HG03439 (cell line): ENCODE measurements around the gene ZIM2.

ENCODE experiments used
- ATAC-seq: cut with Tn5 transposase; IDR thresholded peaks from one replicate; pipeline ENCODE4 v1.9.1; 2021; ENCODE audit warnings: mild to moderate bottlenecking, moderate library complexity; ENCODE audit not compliant: unreplicated experiment

The ZIM2 gene

DNA sequence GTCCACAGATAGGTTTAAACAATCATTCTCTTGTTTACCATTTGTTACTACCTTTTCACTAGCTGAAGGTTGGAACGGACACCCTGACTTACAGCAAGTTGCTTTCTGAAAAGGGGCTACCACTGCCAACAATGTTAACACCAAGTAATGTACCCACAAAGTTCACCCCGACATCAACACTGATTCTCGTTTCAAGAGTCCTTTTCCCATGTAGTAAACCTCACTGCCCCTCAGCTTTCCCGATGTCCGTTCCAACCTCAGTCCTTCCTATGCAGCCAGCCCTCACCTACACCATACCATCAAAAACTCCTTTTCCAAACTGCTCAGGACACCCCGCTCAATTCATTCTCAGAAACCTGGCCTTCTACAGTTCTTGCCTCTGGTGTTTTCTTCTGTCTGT lies 29.0 kb downstream of the ZIM2 start:
- ATAC-seq, result no peak

DNA sequence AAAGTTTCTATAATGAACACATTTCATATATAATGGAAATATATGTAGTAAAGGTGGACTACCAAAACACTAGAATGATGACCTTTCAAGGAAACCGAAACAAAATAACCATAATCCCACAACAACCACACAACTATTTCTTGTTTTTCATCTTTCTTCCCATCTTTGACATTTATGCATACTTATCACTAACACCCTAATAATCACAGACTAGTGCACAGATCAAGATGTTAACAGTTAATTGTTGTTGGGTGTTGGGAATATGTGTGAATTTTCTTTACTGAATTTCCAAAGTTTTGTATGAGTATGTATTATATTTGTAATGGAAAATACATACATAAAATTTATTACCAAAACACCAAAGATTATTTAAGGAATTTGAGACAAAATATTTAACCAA lies 30.3 kb downstream of the ZIM2 start:
- no peak for ATAC-seq

- ATAC-seq, result no peak
Measured at GRCh38 chr19:56808717-56809392, 31.7 kb downstream of the ZIM2 start.

DNA sequence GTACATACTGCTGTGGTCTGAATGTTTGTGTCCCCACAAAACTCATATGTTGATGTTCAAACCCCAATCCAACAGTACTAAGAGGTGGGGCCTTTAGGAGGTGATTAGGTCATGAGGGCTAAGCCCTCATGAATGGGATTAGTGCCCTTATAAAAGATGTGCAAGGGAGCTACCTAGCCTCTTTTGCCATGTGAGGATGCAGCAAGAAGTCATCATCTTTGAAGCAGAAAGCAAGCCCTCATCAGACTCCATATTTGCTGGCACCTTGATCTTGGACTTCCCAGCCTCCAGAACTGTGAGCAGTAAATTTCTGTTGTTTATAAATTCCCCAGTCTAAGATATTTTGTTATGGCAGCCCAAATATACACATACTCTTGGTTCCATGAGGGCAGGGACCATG lies 33.9 kb downstream of the ZIM2 start:
- ATAC-seq, result no peak

DNA sequence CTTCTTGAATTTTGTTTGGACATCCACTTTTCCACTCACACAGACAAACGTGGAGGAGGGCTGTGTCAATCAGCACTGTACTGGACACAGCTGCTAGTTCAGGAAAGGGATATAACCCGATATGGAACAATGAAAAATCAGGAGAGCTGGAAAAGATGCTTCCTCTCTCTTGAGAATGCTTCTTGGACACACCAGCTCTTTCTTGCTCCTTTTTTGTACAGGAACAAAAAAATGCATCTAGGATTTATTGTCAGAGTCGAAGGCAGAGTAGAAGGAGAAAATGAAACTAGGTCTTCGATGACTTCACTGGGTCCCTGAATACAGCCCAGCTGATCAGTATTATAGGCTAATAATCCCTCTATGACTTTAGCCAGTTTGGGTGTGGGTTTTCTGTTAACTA lies 62.2 kb downstream of the ZIM2 start:
- ATAC-seq, result no peak

DNA sequence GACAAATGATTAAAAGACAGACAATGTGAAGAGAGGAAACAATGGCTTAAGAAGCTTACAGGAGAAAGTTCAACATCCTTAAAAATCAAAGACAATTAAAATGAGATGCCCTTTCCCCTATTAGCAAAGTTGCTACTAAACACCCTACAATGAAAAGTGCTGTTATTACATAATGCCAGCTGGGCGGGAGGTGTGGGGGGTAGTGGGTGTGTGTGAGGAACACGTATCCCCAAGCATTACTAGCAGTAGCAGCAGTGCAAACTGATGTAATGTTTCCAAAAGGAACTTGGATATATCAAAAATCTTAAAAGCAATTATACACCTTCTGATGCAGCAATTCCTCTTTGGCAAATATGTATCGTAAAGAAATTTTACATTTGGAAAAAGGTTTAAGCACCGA lies 70.9 kb downstream of the ZIM2 start:
- no peak for ATAC-seq

DNA sequence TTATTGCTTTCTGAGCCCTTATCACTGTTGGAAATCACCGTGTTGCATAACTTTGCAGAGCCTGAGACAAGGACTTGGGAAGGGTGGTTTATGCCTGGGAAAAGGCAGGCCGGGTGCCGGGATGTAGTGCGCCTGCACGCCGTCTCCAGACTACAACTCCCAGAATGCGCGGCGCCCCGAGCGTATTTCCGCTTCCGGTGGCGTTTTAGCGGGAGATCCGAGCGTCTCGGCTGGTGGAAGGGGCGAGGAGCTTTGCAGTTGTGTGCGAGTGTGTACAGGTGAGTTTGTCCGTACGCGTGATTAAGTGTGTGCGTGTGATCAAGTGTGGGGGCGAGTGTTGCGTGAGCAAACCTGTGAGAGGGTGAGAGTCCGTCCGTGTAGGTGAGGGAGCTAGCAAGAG lies 75.4 kb downstream of the ZIM2 start:
- ATAC-seq, result no peak

DNA sequence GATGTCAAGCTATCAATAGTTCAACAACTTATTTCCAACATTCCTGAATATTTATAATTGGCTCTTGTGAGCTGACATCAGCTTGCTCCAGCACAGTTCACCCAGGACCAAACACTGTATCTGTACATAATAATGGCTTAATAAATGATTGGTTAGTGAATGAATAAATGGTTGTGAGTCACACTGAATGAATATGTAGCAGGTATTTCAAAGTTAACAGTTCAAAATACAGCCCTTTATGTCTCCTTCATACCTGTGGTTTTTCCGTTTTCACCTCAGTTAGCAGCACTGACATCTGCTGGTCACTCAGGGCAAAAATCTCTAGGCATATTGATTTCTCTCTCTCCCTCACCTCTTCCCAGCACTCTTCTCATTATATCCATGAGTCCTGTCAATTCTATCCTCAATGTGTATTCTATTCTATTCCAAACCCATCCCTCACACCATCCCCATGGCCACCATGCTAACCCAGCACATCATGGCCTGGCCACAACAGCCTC lies 76.3 kb downstream of the ZIM2 start:
- ATAC-seq, result no peak

DNA sequence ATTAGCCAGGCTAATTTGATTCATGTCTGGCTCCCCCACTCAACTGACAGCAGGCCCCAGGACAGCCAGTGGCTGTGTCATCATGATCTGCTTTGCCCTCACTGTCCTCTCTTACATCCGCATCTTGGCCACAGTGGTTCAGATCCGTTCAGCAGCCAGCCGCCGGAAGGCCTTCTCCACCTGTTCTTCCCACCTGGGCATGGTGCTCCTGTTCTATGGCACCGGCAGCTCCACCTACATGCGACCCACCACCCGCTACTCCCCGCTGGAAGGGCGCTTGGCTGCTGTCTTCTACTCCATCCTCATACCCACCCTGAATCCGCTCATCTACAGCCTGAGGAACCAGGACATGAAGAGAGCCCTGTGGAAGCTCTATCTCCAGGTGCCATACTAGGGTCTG lies 79.7 kb downstream of the ZIM2 start:
- no peak for ATAC-seq

- no peak for ATAC-seq
Measured at GRCh38 chr19:56759531-56759930, 81.0 kb downstream of the ZIM2 start.

DNA sequence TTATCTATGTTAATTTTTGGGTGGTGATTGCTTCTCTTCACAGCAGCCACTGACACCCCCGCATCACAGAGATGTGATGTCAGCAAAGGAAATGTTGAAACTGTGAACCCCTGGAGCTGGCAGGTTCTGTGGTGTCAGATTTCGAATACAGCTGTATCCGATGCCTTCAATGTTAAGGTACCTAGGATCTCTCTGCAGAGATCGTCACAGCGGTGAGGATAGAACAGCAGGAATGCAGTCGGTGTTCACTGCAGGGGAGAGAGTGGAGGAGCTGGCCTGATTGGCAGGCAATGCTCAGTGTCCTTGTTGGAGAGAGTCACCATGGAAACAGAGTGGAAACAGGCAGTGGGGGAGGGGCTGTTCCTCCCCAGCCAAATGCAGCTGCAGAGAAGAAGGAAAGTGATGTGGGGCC lies 89.4 kb downstream of the ZIM2 start:
- no peak for ATAC-seq

DNA sequence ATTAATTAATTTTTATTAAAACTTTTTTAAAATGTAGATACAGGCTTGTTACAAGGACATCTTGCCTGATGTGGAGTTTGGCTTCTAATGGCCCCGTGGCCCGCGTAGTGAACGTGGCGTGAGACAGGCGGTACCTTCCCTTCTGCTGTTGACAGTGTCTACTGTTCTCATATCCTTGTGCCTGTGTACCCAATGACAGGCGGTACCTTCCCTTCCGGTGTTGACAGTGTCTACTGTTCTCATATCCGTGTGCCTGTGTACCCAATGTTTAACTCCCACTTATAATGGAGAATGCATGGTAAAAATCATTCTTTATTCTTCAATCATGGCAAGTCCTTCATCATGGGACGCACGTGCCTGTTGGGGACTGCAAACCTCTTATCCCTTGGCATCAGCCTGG lies 89.9 kb downstream of the ZIM2 start:
- no peak for ATAC-seq

GRCh38 chr19:56748378-56748777 lies 92.1 kb downstream of the ZIM2 start:
- ATAC-seq, result no peak

DNA sequence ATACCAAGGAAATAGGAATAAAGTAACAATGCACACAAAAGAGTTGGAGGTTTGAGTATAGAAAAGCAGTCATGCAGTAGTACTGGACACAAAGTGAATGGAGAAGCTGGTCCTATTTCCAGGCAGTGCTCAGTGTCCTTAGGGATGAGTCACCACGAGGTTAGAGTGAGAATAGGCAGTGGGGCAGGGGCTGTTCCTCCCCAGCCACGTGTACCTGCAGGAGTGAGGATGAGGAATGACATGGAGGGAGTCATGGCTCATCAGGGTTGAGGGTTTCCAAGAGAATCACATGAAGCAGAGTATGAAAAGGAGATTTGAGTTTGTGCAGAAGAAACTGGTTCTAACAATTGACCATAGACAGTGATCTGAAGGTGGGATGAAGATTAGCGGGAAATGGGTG lies 94.2 kb downstream of the ZIM2 start:
- no peak for ATAC-seq

- no peak for ATAC-seq
Measured at GRCh38 chr19:56740501-56740900, 100.0 kb downstream of the ZIM2 start.

DNA sequence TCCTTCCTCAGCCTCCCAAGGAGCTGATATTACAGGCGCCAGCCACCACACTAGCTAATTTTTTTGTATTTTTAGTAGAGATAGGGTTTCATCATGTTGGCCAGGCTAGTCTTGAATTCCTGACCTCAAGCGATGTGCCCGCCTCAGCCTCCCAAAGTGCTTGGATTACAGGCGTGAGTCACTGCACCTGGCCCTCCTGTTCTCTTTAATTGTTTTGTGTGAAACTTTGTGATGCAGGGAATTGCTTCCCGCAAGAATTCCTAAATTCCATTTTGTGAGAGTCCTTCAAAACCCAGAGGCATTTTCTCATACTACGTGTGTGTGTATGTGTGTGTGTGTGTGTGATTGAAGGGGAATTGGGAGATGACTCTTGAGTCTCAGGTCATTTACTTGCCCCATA lies 104.0 kb downstream of the ZIM2 start:
- ATAC-seq, result no peak

DNA sequence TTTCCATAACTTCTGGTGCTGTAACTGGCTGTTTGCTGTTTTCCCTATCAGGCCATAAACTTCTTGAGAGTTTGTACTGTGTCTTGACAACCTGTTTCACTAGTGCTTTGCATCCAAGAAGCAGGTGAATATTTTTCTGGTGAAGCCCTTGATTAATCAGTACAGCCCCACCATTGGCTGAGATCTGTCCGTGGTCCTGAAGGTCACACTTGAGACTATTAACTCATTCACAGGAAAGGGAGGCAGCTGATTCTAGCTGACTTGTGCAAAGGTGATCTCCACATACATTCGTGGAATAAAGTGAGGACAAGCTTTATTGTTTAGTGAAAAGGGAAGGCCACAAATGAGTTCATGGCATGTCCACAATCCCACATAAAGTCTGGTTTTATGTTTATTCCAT lies 107.5 kb downstream of the ZIM2 start:
- no peak for ATAC-seq

- ATAC-seq, result no peak
Measured at GRCh38 chr19:56727677-56728076, 112.8 kb downstream of the ZIM2 start.

- ATAC-seq, result no peak
Measured at GRCh38 chr19:56725829-56726424, 114.6 kb downstream of the ZIM2 start.
